T follicular helper cell (primary cell): ENCODE measurements around the gene PLSCR5.

ENCODE experiments used
- DNase-seq: peaks from one replicate; pipeline ENCODE4 v3.0.0-alpha.2; 2020; ENCODE audit warnings: low read depth
- total RNA-seq, 2 experiments: gene quantifications; one replicate each; lab custom pipeline; 2026; lab: John Stamatoyannopoulos, UW

PLSCR5 gene
- total RNA-seq = 0 reads per million in 2 experiments

GRCh38 chr3:146605106-146605505 is at the start of gene PLSCR5:
TSS of gene PLSCR5 (minus strand) at chr3:146605346. CDS start at chr3:146605212, 134 bp downstream.
- DNase-seq = no peak

- DNase-seq = no peak
Observed at GRCh38 chr3:146653978-146654377, 48.8 kb upstream of the PLSCR5 start.

- DNase-seq = no peak
Observed at GRCh38 chr3:146650691-146651442, 45.7 kb upstream of the PLSCR5 start.

- DNase-seq = no peak
Observed at GRCh38 chr3:146646261-146646660, 41.1 kb upstream of the PLSCR5 start.

GRCh38 chr3:146640955-146641867 is 36.1 kb upstream of the PLSCR5 start:
- DNase-seq = no peak

- no peak for DNase-seq
Observed at GRCh38 chr3:146640361-146640760, 35.2 kb upstream of the PLSCR5 start.

GRCh38 chr3:146638718-146639117 is 33.6 kb upstream of the PLSCR5 start:
- no peak for DNase-seq

- no peak for DNase-seq
Observed at GRCh38 chr3:146637871-146638270, 32.7 kb upstream of the PLSCR5 start.

GRCh38 chr3:146636881-146637280 is 31.7 kb upstream of the PLSCR5 start:
- DNase-seq = no peak

- no peak for DNase-seq
Observed at GRCh38 chr3:146634346-146634745, 29.2 kb upstream of the PLSCR5 start.

GRCh38 chr3:146628671-146629070 is 23.5 kb upstream of the PLSCR5 start:
- no peak for DNase-seq

- no peak for DNase-seq
Observed at GRCh38 chr3:146626403-146627122, 21.4 kb upstream of the PLSCR5 start.

GRCh38 chr3:146625186-146625775 is 20.1 kb upstream of the PLSCR5 start:
- DNase-seq = no peak

- no peak for DNase-seq
Observed at GRCh38 chr3:146621723-146622122, 16.6 kb upstream of the PLSCR5 start.

- DNase-seq = no peak
Observed at GRCh38 chr3:146612015-146612414, 6.9 kb upstream of the PLSCR5 start.

GRCh38 chr3:146611096-146611495 is 6.0 kb upstream of the PLSCR5 start:
- DNase-seq = no peak

GRCh38 chr3:146598535-146598934 is 6.6 kb downstream of the PLSCR5 start:
- no peak for DNase-seq

GRCh38 chr3:146594843-146595482 is 10.2 kb downstream of the PLSCR5 start:
- DNase-seq = no peak

- no peak for DNase-seq
Observed at GRCh38 chr3:146593776-146594175, 11.4 kb downstream of the PLSCR5 start.

GRCh38 chr3:146590521-146590920 is 14.6 kb downstream of the PLSCR5 start:
- no peak for DNase-seq

GRCh38 chr3:146589899-146590508 is 15.1 kb downstream of the PLSCR5 start:
- DNase-seq = peak; percentile 0
